Tibial artery (tissue), 4 donors: ENCODE data around the gene COX6A1.

ENCODE experiments used
- DNase-seq, 2 donors: peaks; one replicate each; pipeline ENCODE4 v3.0.0-alpha.2; 2019
- H3K27ac ChIP-seq, 2 donors: fragments of 200-600 bp; sonication (generic) in 1 of 2; 1 replicate in 1 of 2; 2 replicates in 1 of 2; pipeline ENCODE4 v1.5.1; 2018 to 2019; ENCODE audit warnings: mild to moderate bottlenecking in 1 of 2
- H3K27me3 ChIP-seq, 2 donors: fragments of 200-600 bp; sonication (generic) in 1 of 2; one replicate each; pipeline versions ENCODE4 v1.5.1 to v1.6.0; 2016 to 2019
- H3K36me3 ChIP-seq, 3 donors: fragments of 200-600 bp; sonication (generic) in 2 of 3; one replicate each; pipeline ENCODE4 v1.5.1; 2016 to 2019; ENCODE audit warnings: mild to moderate bottlenecking in 2 of 3
- H3K4me1 ChIP-seq, 4 donors: fragments of 200-600 bp; sonication (generic) in 2 of 4; 1 replicate in 3 of 4; 2 replicates in 1 of 4; pipeline ENCODE4 v1.5.1; 2016 to 2019
- H3K4me3 ChIP-seq, 2 donors: fragments of 200-600 bp; sonication (generic) in 1 of 2; 1 replicate in 1 of 2; 2 replicates in 1 of 2; pipeline ENCODE4 v1.5.1; 2018 to 2019; ENCODE audit warnings: mild to moderate bottlenecking in 2 of 2
- H3K9me3 ChIP-seq, 3 donors: fragments of 200-600 bp; sonication (generic) in 1 of 3; one replicate each; pipeline ENCODE4 v1.5.1; 2016 to 2019
- CTCF ChIP-seq, 2 experiments: fragments of 200-600 bp in 1 of 2; fragments of 450-650 bp in 1 of 2; IDR thresholded peaks; one replicate each; pipeline ENCODE4 v1.5.1; 2017 to 2019; ENCODE audit warnings: antibody characterized with exemption in 2 of 2, mild to moderate bottlenecking in 1 of 2, moderate library complexity in 1 of 2
- intact Hi-C: fragments of 100-400 bp; cut with DNase I; formaldehyde crosslinking; loops from one replicate; pipeline ENCODE4 v1.15.0; 2023; ENCODE audit warnings: low total_unique reads

COX6A1 gene

GRCh38 chr12:120469450-120470149 lies 31.7 kb downstream of the COX6A1 start, which contains the start of gene SRSF9:
TSS of gene SRSF9 (minus strand) at chr12:120469748. CDS start at chr12:120469609, 139 bp downstream.
- TF ChIP-seq CTCF (IDR thresholded peaks at IDR 0.05), result peak; percentile 88 to 94
- Histone ChIP-seq H3K27ac (peak within 1 kb of the TSS; percentile 93 to 94), H3K4me3 (peak within 1 kb of the TSS; percentile 95 to 98), H3K9me3 (no peaks in the 10 kb centered on the region), H3K36me3 (peaks cover 10 to 25% (median 11%) of the 10 kb centered on the region in 3 donors), H3K27me3 (no peaks in the 10 kb centered on the region), H3K4me1 (peaks cover 0 to 49% (median 19%) of the 10 kb centered on the region in 4 donors)
- intact Hi-C loops, result no loop called here
- peak; percentile 94 to 97 for DNase-seq

GRCh38 chr12:120470150-120470784 lies 32.4 kb downstream of the COX6A1 start:
- TF ChIP-seq CTCF (IDR thresholded peaks at IDR 0.05), result no peak
- Histone ChIP-seq H3K4me1 (peaks cover 0 to 52% (median 19%) of the 10 kb centered on the region in 4 donors), H3K27me3 (no peaks in the 10 kb centered on the region), H3K27ac (peak overlapping the region; percentile 93 to 94), H3K4me3 (peak overlapping the region; percentile 95 to 98), H3K36me3 (peaks cover 3 to 18% (median 5%) of the 10 kb centered on the region in 3 donors), H3K9me3 (no peaks in the 10 kb centered on the region)
- DNase-seq, result peak in 1 of 2 donors; percentile 67
- intact Hi-C loops, result no loop called here

GRCh38 chr12:120472521-120472920 lies 34.6 kb downstream of the COX6A1 start:
- no peaks in the 10 kb centered on the region for H3K36me3 ChIP-seq
- no peak overlapping the region for H3K4me3 ChIP-seq
- no peak overlapping the region for H3K27ac ChIP-seq
- no peak for DNase-seq
- no peak for TF ChIP-seq CTCF (IDR thresholded peaks at IDR 0.05)
- H3K9me3 ChIP-seq, result no peaks in the 10 kb centered on the region
- H3K4me1 ChIP-seq, result peaks cover 0 to 33% (median 11%) of the 10 kb centered on the region in 4 donors
- intact Hi-C loops, result no loop called here
- no peaks in the 10 kb centered on the region for H3K27me3 ChIP-seq

GRCh38 chr12:120473807-120474615 lies 36.1 kb downstream of the COX6A1 start:
- no peaks in the 10 kb centered on the region for H3K9me3 ChIP-seq
- TF ChIP-seq CTCF (IDR thresholded peaks at IDR 0.05), result no peak
- no peaks in the 10 kb centered on the region for H3K36me3 ChIP-seq
- peaks cover 0 to 21% (median 8%) of the 10 kb centered on the region in 4 donors for H3K4me1 ChIP-seq
- peak in 1 of 2 donors; percentile 28 for DNase-seq
- intact Hi-C loops, result no loop called here
- H3K27me3 ChIP-seq, result no peaks in the 10 kb centered on the region
- no peak overlapping the region for H3K27ac ChIP-seq
- no peak overlapping the region for H3K4me3 ChIP-seq

GRCh38 chr12:120474616-120474960 lies 36.7 kb downstream of the COX6A1 start:
- H3K27ac ChIP-seq, result no peak overlapping the region
- no peak overlapping the region for H3K4me3 ChIP-seq

More at GRCh38 chr12:120474616-120474960, 36.7 kb downstream of the COX6A1 start:
- peaks cover 0 to 21% (median 8%) of the 10 kb centered on the region in 4 donors for H3K4me1 ChIP-seq
- TF ChIP-seq CTCF (IDR thresholded peaks at IDR 0.05), result no peak
- no peaks in the 10 kb centered on the region for H3K36me3 ChIP-seq
- H3K27me3 ChIP-seq, result no peaks in the 10 kb centered on the region
- intact Hi-C loops, result no loop called here
- no peak for DNase-seq
- H3K9me3 ChIP-seq, result no peaks in the 10 kb centered on the region
